KOPT-K1 (cell line): ENCODE results near the gene ANKFN1.

ENCODE experiments used
- H3K27ac ChIP-seq: fragments of 200-600 bp; sonication (generic); 2 replicates; pipeline ENCODE4 v1.5.1; 2016; ENCODE audit warnings: antibody characterized with exemption, mild to moderate bottlenecking, low read depth, low read length; ENCODE audit not compliant: poor library complexity, severe bottlenecking
- H3K36me3 ChIP-seq: fragments of 200-600 bp; sonication (generic); 2 replicates; pipeline ENCODE4 v1.5.1; 2017; ENCODE audit warnings: antibody characterized with exemption, mild to moderate bottlenecking, low read length, moderate library complexity; ENCODE audit not compliant: insufficient read depth
- H3K9me3 ChIP-seq: fragments of 200-600 bp; sonication (generic); 2 replicates; pipeline ENCODE4 v1.5.1; 2017; ENCODE audit warnings: antibody characterized with exemption, low read length, mild to moderate bottlenecking; ENCODE audit not compliant: insufficient read depth, poor library complexity, severe bottlenecking

Gene ANKFN1

DNA sequence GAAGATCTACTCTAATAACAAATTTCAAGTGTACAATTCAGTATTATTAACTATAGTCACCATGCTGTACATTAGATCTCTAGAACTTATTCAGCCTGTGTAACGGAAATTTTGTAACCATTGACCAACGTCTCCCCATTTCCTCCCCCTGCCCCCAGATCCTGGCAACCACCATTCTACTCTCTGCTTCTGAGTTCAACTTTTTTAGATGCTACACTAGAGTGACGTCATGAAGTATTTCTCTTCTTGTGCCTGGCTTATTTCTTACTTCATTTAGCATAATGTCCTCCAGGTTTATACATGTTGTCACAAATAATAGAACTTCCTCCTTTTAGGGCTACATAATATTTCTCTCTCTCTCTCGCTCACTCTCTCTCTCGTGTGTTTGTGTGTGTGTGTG, 157.5 kb downstream of the ANKFN1 start:
- H3K27ac ChIP-seq: peak overlapping the region; percentile 93
- peaks cover 31% of the 10 kb centered on the region for H3K9me3 ChIP-seq
- H3K36me3 ChIP-seq: peaks cover 4% of the 10 kb centered on the region; the same call in 1 of the 2 replicates

- Histone ChIP-seq H3K36me3 (peaks cover 4% of the 10 kb centered on the region; the same call in 1 of the 2 replicates), H3K9me3 (peaks cover 21% of the 10 kb centered on the region), H3K27ac (peak overlapping the region; percentile 93)
These were observed 159.9 kb downstream of the ANKFN1 start for GRCh38 chr17:56313201-56313600.

DNA sequence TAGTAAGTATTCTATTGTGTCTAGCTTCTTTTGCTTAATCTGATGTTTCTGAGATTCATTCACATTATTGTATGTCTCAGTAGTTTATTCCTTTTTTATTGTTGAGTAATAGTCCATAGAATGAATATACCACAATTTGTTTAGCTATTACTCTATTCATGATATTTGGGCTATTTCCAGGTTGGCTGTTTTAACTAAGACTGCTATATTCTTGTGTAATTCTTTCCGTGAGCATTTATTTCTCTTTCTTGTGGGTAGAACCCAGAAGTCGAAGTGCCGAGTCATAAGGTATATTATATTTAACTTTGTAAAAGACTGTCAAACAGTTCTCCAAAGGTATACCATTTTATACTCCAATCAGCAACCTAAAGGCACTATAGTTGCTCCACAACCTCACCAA, 160.8 kb downstream of the ANKFN1 start:
- Histone ChIP-seq H3K27ac (peak overlapping the region; percentile 93), H3K36me3 (peaks cover 4% of the 10 kb centered on the region; the same call in 1 of the 2 replicates), H3K9me3 (peaks cover 12% of the 10 kb centered on the region)

DNA sequence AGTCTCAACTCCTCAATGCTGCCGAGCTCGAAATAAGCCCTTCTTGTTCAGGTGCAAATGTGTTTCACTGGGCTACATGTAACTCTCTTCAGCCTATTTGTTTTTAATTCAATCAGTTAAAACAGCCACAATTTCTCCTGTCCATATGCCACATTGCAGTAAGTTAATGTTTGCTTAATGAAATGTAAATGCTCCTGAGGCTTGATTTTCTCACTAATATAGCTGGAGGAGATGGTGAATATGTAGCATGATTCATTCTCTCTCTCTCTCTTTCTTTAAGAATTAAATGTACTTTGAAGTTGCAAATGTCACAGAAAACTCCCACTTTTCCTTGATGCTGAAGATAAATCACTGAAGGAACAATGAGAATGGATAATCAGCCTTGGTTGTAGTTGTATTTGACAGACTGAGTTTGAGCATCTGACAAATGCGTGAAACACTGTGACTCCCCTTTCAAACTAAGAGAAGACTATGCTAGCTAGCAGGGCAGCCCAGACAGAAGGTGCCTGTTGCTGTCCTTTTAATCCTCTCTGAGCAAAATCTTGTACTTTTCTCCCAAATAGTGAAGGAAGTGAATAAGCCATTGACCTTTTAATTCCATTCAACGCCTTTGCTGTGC, 161.8 kb downstream of the ANKFN1 start:
- Histone ChIP-seq H3K36me3 (peaks cover under 1% of the 10 kb centered on the region; the same call in 1 of the 2 replicates), H3K27ac (peak overlapping the region; percentile 93)

GRCh38 chr17:56316604-56317003, 163.3 kb downstream of the ANKFN1 start:
- Histone ChIP-seq H3K27ac (peak overlapping the region; percentile 93), H3K9me3 (no peaks in the 10 kb centered on the region), H3K36me3 (no peaks in the 10 kb centered on the region)

More for the DNA sequence above, 161.8 kb downstream of the ANKFN1 start:
- peaks cover 2% of the 10 kb centered on the region for H3K9me3 ChIP-seq

DNA sequence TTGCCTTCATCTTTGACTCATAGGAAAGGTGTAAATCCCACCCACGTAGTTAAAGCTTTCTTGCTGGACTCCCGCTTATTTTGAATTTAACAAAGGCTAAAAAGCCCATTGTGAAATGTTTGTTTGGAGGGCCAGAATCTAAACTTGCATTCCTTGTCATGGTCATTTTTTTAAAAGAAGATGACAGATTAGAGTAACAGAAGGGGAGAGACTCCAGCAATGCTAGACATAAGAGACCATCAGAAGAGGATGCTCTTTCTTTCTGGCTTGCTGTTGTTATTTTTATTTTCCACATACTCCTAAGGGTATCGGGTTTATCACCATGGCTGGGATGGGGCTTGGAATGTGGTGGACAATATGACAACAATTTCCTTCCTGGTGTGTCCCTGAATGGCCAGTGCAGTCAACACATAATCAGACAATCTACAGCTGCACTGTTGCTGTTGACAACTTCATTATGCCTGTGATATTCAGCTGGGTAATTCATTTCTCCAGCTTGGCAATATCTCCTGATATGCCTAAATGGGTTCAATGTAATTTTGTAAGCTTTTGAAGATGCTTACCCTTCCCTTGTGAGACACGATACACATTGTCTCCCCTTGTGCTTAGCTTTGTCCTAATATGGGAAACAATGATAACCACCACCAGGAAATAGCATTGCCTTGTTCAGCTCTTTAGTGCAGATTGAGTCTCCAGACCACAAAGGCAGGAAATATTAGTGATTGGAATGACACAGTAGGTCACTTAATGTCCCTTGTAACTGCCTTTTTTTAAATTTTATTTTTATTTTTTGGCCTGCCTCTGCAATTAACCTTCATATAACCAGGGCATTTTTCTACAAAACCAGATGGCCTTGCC, 164.3 kb downstream of the ANKFN1 start:
- Histone ChIP-seq H3K27ac (peak overlapping the region; percentile 93), H3K36me3 (no peaks in the 10 kb centered on the region), H3K9me3 (no peaks in the 10 kb centered on the region)

- Histone ChIP-seq H3K27ac (peak overlapping the region; percentile 93), H3K36me3 (no peaks in the 10 kb centered on the region), H3K9me3 (no peaks in the 10 kb centered on the region)
These were observed 166.3 kb downstream of the ANKFN1 start for GRCh38 chr17:56319531-56319930.

DNA sequence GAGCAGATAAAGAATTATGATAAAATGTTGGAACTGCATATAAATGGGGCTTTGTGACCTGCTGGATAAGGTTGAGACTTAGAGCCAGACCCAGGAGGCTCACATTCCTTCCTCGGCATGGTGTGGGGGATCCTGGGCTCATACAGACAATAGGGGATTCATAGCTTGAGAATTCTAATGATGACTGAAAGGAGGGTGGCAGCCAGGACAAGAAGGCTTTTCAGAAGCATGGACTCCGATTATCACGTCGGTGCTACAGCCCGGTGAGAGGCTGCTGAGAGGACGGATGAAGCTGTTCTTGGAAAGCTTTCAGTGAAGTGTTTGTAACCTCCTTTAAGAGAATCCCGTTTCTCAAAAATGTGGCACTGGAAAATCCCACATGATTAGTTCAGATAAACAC, 167.2 kb downstream of the ANKFN1 start:
- Histone ChIP-seq H3K9me3 (no peaks in the 10 kb centered on the region), H3K36me3 (no peaks in the 10 kb centered on the region), H3K27ac (peak overlapping the region; percentile 93)

DNA sequence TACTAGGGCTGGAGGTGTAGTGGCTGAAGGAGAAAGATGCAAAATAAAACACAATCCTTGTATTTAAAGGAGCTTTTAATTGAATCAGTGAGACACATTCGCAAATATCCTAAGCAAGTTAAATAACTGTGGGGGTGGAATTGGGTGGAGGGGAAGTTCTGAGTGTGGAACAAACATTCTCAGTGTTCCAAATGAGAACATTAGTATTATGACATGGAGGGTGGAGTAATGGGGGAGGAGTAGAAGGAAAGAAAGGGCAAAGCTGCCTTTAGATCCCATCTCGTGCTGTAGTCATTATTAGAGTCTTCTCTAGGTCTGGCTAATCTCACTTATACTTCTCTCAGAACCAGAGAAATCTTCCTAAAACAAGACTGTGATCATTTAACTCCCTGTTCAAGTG, 169.7 kb downstream of the ANKFN1 start:
- Histone ChIP-seq H3K27ac (peak overlapping the region; percentile 93), H3K36me3 (no peaks in the 10 kb centered on the region; the same call in 1 of the 2 replicates), H3K9me3 (no peaks in the 10 kb centered on the region)

GRCh38 chr17:56324676-56325075, 171.4 kb downstream of the ANKFN1 start:
- Histone ChIP-seq H3K9me3 (no peaks in the 10 kb centered on the region), H3K36me3 (no peaks in the 10 kb centered on the region; the same call in 1 of the 2 replicates), H3K27ac (peak overlapping the region; percentile 93)

- Histone ChIP-seq H3K27ac (peak overlapping the region; percentile 93), H3K9me3 (no peaks in the 10 kb centered on the region), H3K36me3 (no peaks in the 10 kb centered on the region; the same call in 1 of the 2 replicates)
These were observed 172.2 kb downstream of the ANKFN1 start for GRCh38 chr17:56325313-56326000.

- Histone ChIP-seq H3K27ac (peak overlapping the region; percentile 93), H3K9me3 (no peaks in the 10 kb centered on the region), H3K36me3 (no peaks in the 10 kb centered on the region; the same call in 1 of the 2 replicates)
These were observed 172.7 kb downstream of the ANKFN1 start for GRCh38 chr17:56326001-56326359.

DNA sequence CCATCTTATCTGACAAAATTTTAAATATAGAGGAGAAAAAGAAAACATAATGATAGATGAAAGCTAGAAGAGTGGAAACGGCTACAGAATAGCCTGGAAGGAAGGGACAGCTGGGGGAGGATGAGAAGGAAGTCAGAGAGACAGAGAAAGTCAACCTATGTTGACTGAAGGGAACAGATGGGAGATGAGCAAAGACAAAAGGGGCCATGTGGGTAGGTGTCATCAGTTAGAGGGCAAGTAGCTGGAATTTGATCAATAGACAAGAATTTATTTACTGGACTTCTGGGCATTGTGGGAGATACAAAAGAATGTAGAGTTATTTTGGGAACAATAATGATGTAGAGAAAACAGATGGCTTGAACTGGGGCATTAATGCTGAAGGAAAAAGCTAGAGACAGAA, 194.4 kb downstream of the ANKFN1 start:
- Histone ChIP-seq H3K9me3 (peaks cover 34% of the 10 kb centered on the region), H3K36me3 (no peaks in the 10 kb centered on the region), H3K27ac (no peak overlapping the region)

DNA sequence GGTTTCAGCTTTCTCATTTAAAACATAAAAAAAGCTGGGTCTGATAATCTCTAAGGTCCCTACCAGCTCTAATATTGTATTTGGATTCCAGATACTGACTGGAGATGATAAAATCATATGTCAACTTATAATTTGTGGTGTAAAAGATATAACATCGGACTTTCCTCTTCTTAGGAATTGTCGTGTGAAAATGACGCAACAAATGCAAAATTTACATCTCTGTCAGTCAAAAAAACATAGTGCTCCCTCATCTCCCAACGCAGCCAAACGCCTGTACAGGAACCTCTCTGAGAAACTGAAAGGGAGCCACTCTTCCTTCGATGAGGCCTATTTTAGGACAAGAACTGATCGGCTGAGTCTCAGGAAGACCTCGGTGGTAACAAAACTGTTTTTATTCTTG, 197.3 kb downstream of the ANKFN1 start:
- Histone ChIP-seq H3K27ac (no peak overlapping the region), H3K9me3 (peaks cover 20% of the 10 kb centered on the region), H3K36me3 (peaks cover 23% of the 10 kb centered on the region)

GRCh38 chr17:56351675-56352074, 198.4 kb downstream of the ANKFN1 start:
- H3K27ac ChIP-seq: no peak overlapping the region
- peaks cover 34% of the 10 kb centered on the region for H3K36me3 ChIP-seq
- peaks cover 11% of the 10 kb centered on the region for H3K9me3 ChIP-seq
